GM19438 (cell line): ENCODE results near the gene PDAP1.
"Not testable (repeated sequence)": the region's sequence is repeated elsewhere in the genome, so short reads cannot be mapped to it uniquely, and the experiment has no call there.

Source experiments
- ATAC-seq: cut with Tn5 transposase; IDR thresholded peaks from one replicate; pipeline ENCODE4 v1.9.1; 2021; ENCODE audit warnings: low read depth; ENCODE audit not compliant: unreplicated experiment

The PDAP1 gene

DNA sequence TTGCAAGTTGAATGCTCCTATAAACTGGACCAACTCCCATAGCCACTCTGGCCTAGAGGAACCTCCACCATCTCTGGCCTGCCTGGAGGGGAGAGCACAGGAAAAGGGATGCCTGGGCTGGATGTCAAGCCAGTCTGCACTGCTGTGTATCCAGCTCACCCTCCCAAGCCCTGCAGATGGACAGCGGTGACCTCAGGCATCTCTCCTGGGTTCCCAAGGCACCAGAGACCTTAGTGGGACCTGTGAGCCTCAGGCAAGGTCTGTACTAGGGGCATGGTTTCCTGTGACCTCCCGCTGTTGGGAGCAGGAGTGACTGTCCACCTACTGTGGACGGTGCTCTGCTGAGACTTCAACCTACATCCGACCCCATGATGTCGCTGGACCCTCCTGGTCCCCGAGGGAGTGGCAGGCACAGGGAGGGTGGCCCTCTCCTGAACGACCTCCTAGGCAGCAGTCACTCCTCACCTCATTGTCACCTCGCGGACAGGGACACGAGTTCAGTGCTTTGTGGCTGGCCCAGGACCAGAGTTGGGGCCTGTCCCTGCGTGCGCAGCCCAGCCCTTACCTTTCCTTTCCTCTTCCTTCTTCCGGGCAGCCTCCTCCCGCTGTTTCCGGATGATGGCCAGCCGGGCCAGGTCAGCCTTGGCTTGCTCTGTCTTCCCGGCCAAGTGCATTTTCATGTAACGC lies 11.0 kb downstream of the PDAP1 start:
- ATAC-seq: no peak

DNA sequence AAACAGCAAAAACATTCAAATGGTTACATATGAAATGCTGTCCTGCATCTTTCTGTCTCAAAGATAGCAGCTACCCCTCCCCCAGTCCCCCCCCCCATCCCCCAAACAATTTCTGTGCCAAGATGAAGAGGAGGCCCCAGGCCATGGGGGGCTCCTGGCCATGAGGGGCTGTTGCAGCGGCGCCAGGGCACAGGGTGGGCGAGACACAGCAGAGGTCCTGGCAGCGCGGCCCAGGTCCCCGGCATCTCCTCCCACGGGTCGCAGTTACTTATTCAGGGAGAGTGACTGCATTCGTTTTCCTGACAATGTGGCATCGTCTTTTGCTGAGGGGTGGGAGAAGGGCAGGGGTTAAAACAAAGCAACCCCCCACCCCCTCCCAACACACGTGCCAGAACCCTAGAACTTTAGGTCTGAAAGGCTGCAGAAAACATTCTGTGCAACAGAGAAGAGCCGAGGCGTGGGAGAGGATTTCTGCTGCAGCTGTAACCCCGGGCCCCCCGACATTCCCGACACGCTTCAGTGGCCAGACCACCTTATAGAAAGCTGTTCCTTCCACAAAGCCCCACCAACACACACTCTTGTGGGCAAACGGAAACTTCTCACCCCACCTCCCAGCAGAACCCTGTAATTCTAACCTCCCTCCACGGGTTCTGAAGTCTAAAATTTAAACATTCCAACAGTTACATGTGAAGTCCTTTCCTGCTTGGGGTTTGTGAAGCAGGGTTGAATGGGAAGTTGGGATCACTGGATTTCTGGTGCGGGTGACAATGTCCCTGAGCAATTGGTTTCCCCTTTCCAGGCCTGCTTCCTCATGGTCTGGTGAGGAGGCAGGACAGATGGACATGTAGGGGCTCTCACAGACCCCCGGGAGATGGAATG lies 11.7 kb downstream of the PDAP1 start:
- ATAC-seq: no peak

DNA sequence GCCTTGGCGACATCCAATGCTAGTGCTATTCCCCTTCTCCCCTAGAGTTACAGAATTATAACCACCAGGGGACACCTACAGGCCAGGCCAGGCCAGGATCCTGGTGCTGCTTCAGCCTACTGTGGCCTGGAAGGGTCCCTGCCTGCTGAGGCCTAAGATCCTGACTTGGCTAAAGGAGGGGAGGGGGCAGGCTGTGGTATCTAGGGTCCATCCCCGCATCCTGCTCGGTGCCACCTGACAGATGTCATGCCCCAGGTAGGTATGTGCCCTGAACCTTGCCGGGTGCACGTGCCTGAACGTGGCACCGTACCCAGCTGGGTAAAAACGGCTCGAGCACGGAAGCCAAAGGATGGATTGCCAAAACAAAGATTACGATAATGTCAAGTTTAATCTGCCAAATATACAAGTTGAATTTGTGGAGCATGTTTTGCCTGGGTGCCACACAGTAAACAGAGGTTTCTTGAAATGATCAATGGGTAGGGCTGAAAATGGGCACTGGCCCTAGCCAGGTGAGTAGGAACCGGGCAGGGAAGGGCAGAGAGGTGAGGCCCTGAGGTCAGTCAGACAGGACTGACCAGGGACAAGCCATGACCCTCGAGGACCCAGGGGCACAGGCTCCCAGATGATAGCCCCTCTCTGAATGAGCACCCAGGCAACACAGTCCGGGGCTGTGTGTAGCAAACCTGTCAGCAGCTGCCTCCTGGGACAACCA lies 12.6 kb downstream of the PDAP1 start:
- no peak for ATAC-seq

DNA sequence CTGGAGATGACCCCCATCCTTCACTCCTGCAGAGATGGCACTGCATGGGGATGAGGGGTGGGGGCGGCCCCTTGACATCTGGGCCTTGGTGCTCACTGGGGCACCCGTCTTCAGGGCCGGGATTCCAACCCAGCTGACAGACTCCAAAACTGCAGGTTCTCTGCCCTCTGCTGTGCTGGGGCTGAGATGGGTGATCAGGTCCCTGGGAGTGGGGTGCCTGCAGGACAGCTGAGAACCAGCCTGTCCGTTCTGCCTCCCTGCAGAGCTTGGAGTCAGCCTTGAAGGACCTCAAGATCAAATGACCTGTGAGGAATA lies 14.3 kb downstream of the PDAP1 start:
- no peak for ATAC-seq

DNA sequence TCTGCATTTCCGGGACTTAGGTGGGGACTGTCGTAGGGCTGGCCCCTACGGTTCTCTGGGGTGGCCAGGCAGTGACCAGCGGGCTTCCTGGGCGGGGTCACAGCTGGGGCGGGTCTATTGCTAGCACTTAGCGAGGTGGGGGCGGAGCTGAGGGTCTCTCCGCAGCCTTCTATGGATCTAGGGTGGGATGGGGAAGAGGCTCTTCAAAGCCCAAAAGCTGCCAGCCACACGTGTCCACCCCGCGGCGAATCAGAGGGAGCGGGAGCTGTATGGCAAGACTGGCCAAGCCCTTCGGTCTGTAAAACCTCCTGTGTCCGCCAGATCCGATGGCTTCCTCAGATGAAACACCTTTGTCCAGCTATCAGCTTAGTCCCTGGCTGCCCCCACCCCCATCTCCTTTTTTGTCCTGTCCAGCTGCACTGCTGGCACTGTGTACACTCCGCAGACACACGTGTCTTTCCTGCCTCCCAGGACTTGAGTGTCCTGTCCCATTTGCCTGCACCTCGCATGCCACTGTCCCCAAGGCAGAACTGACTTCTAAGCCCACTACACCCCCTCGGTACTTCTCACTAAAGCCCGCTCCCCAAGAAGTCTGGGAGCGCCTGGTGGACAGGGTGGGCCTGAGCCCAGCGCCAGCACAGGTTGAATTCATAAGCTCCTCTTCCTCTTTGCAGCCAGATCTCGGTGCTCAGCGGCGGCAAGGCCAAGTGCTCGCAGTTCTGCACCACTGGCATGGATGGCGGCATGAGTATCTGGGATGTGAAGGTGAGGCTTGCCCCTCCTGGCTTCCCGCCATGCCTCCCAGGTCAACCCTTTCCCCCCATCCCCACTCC lies 14.8 kb downstream of the PDAP1 start:
- ATAC-seq: no peak

DNA sequence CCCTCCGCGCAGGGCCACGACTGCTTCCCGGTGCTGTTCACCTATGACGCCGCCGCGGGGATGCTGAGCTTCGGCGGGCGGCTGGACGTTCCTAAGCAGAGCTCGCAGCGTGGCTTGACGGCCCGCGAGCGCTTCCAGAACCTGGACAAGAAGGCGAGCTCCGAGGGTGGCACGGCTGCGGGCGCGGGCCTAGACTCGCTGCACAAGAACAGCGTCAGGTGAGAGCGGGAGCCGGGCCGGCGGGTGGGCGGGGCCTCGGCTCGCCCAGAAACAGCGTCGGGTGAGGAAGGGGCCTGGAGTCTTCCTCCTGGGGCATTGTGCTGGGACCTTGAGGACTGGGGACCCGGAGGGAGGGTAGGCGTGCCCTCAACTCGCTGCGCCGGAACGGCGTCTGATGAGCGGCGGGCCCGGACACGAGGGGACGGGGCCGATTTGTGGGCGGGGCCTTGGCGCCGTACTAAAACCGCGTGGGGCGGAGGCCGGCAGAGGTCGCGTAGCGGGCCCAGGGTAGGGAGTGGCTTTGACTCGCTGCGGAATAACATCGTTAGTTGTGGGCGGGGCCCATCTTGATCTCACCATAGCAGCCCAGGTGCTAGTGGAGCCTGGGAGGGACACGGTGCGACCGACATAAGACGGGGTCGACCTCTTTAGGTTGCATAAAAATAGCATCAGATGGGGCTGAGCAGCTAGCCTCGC lies 15.6 kb downstream of the PDAP1 start:
- peak; percentile 54 for ATAC-seq

DNA sequence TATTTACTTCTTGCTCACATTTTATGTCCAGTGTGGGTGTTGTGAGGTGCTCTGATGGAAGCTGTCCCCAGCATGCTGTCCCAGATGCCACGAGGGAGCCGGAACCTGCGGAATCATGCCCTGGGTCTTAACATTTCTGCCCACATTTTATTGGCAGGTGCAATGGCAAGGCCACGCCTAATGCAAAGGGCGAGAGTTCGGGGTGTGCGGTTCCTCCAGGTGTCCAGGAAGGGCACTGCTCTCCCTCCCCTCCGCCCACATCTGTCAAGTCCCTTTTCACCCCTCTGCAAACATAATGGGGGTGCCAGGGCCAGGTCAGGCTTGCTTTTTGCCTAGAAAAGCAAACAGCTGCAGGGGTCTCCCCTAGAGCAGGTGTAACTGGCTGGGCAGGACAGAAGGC lies 16.4 kb downstream of the PDAP1 start:
- ATAC-seq: no peak

DNA sequence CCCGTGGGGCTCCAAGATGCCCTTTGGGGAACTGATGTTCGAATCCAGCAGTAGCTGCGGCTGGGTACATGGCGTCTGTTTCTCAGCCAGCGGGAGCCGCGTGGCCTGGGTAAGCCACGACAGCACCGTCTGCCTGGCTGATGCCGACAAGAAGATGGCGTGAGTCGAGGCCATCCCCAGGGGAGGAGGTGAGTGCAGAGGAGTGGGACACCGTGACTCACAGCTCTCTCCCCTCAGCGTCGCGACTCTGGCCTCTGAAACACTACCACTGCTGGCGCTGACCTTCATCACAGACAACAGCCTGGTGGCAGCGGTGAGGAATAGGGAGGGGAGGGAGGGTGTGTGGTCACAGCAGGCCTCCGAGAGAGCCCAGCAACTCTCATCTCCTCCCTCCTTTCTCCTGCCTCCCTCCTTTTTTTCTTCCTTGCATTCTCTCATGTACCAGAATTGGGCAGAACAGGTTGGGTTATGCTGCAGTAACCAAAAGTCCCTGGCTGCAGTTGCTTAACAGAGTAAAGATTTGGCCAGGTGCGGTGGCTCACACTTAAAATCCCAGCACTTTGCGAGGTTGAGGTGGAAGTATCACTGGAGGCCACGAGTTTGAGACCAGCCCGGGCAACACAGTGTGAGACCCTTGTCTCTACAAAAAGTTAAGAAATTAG lies 17.3 kb downstream of the PDAP1 start:
- ATAC-seq: no peak

DNA sequence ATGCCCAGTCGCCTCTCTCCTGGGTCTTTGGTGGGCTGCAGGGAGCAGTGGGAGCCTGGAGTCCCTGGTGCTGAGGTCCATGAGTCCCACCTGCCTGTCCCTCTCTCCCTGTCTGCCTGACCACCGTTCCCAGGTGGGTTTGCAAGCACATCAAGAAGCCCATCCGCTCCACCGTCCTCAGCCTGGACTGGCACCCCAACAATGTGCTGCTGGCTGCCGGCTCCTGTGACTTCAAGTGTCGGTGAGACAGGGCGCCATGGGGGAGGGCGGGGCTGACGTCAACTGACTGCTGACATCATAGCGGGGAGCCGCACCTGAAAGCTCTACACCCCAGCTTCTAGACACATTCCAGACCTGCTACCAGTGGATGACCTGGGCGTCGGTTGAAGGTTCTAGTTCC lies 18.6 kb downstream of the PDAP1 start:
- no peak for ATAC-seq

DNA sequence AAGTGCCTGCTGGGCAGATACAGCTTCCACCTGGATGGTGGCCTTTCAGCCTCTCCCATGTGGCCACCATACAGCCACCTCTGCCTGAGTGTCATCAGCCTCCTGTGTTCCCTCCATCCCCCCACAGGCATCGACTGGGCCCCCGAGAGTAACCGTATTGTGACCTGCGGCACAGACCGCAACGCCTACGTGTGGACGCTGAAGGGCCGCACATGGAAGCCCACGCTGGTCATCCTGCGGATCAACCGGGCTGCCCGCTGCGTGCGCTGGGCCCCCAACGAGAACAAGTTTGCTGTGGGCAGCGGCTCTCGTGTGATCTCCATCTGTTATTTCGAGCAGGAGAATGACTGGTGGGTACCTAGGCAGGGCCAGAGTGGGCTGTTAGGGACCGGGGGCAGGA lies 20.5 kb downstream of the PDAP1 start:
- ATAC-seq: no peak

DNA sequence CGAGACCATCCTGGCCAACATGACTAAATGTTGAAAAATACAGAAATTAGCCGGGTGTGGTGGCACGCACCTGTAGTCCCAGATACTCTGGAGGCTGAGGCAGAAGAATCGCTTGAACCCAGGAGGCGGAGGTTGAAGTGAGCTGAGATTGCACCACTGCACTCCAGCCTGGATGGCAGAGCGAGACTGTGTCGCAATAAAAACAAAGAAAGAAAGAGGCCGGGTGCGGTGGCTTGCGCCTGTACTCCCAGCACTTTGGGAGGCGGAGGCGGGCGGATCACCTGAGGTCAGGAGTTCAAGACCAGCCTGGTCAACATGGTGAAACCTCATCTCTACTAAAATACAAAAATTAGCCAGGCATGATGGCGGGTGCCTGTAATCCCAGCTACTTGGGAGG lies 21.2 kb downstream of the PDAP1 start:
- ATAC-seq: not testable (repeated sequence)

DNA sequence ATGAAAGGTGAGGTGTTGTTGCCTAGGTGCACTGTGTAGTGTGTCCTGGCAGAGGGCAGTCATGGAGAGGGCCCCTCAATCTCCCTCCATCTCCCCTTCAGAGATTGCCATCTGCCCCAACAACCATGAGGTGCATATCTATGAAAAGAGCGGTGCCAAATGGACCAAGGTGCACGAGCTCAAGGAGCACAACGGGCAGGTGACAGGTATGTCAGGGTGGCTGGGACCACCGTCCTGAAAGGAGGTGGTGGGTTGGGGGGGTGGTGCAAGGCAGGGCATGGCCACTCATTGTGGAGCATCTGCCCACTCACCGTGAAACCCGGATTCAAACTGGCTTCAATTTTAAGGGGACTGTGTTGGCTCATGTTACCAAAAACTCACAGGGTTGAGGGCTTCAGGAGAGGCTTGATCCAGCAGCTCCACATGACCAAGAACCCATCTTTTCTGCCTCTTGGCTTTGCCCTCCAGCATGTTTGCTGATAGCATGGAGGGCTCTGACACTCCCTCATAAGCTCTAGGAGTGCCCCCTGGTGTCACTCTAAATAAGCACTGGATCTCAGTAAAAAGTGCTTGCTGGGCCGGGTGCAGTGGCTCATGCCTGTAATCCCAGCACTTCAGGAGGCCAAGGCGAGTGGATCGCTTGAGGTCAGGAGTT lies 21.7 kb downstream of the PDAP1 start:
- ATAC-seq: no peak

DNA sequence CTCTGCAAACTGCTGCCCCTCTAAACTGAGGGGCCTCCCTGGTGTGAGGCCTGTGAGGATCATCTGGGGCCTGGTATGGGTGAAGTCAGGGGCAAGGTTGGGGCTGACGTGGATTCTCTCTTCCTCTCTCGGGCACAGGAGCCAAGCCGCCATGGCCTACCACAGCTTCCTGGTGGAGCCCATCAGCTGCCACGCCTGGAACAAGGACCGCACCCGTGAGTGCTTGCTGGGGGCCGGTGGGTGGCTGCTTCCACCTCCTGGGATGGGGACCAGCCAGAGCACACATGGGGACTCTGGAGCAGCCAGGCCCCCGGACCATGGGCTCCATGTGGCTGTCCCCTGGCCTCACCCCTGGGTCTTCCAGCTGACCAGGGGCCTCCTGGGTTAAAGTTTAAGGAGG lies 22.8 kb downstream of the PDAP1 start:
- no peak for ATAC-seq

DNA sequence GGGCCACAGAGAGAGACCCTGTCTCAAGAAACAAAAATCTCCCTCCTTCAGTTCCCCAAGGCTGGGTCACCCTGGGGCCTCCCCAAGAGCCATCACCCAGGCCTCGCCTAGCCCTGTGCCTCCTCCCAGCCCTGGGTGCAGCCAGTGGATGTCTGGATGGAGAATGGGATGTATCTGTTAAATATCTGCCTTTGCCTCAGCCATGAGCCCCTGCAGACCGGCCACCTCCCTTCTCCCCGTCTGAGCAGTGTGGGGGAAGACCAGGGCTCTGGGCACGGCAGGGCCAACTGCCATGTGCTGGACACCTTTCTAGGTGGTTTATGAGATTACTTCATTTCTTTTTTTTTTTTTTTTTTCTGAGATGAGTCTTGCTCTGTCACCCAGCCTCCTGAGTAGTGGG lies 23.9 kb downstream of the PDAP1 start:
- no peak for ATAC-seq

DNA sequence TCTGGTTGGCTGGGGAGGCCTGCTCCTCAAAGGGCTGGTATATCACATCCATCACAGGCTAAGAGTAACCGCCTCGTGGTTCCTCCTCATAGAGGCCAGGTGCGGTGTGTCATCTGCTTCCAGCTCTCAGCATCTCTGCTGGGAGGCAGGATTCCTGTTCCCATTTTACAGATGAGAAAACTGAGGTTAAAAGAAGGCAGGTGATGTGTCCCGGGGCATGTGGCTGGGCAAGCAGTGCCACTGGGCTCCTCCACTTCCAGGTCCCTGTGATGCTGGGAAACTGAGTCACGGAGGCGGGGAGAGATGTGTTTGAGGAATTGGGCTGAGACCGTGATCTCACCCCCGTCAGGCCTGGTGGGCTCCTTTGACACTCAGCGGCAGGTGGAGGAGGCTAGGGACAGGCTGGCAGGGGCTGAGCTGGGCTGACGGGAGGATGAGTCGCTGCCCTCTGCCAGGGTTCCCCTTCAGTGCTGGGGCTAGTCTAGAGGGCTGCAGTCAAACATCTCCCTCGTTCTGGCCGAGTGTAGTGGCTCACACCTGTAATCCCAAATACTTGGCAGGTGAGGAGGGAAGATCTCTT lies 24.5 kb downstream of the PDAP1 start:
- no peak for ATAC-seq

DNA sequence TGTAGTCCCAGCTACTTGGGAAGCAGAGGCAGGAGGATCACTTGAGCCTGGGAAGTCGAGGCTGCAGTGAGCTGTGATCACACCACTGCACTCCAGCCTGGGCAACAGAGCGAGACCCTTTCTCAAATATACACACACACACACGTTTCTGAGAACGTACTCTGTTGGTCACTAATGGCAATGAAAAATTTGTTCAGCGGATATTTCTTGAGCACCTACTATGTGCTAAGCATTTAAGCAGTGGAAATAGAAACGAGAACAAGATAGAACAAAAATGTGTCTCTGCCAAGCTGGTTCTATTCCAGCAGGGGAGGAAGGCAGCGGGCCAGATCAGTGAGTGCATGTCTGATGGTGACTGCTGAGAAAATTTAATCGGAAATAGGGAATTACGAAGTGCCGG lies 25.2 kb downstream of the PDAP1 start:
- no peak for ATAC-seq

DNA sequence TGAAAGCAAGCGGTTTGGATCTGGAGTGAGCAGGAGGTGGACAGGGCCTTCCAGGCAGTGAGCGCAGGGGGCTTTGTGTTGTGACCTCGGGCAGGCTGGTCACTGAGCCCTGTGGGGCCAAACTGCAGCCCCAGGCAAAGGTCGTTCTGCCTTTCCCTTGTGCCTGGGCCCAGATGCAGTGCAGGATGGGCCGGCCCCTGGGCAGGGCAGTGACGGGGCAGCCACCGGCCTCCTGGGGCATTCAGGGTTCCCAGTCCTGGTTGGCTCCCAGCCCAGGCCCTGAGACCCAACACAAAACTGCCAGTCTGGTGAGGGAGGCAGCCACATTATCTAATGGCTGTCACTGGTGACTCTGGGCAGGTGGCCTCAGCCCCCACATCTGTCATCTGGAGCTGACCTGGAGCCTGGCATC lies 26.7 kb downstream of the PDAP1 start:
- no peak for ATAC-seq

DNA sequence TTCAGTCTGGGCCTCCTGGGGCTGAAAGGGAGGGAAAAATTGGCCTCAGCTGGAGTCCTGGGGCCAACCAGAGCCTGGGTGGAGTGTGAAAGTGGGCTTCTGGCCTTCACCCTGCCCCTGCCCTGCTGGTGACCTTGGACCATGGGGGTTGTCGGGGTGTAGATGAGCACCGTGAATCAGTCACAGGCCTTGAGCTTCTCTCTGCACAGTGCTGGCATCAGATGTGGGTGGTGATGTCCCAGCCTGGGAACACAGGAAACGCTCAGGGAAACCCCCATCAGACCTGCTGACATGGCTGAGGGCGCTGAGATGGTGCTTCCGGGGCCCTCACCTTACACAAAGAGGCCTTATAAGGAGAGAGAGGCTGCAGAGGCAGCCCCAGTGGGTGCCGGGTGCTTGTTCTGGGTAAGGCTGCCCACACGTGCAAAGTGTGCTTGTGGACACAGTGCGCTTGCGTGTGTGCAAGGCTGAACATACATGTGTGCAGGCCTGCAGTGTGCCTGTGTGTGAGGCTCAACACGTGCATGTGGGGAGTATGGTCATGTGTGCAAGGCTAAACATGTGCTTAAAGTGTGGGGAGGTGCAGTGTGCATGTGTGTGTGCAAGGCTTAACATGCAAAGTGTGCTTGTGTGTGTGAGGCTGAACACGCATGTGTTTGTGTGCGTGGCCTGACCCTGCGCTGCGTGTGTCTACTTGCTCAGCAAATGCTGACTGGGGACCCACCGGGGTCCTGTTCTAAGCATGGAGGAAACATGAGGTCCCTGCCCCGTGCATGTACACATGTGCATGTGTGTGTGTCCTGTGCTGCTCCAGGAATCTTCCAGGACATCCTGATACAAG lies 27.4 kb downstream of the PDAP1 start:
- ATAC-seq: peak; percentile 85
